Measurements from ENCODE around the gene PILRA.

GRCh38 chr7:100376066-100376465 is 2.8 kb downstream of the PILRA start:
- TF ChIP-seq CTCF (conservative IDR thresholded peaks at IDR 0.05 in 1 of 2, IDR thresholded peaks at IDR 0.05 in 1 of 2; ENCODE audit: extremely low read depth in 1 of 2, insufficient read depth in 1 of 2, low read depth in 1 of 2, low read length in 2 of 2) = no peak
- TF ChIP-seq EZH2 (IDR thresholded peaks at IDR 0.05; ENCODE audit: borderline replicate concordance, low read length) = no peak

Data from mammary epithelial cell (primary cell).